MG63 (cell line): Measurements from ENCODE around the gene GPR68. TPM values are rescaled to one million over a fixed set of nuclear protein-coding genes. Genes with fewer than 3 reads are reported as not detected.
"Not testable (repeated sequence)": the region's sequence is repeated elsewhere in the genome, so short reads cannot be mapped to it uniquely, and the experiment has no call there.

ENCODE experiments used
- DNase-seq: peaks from one replicate; pipeline ENCODE4 v3.0.0-alpha.2; 2020
- H3K27me3 ChIP-seq: fragments of 250-450 bp; sonication (Bioruptor Pico); 2 replicates; pipeline ENCODE4 v1.5.1; 2020; ENCODE audit warnings: mild to moderate bottlenecking, moderate library complexity
- H3K36me3 ChIP-seq: fragments of 250-450 bp; sonication (Bioruptor Pico); 2 replicates; pipeline ENCODE4 v1.5.1; 2020; ENCODE audit warnings: mild to moderate bottlenecking, moderate library complexity
- H3K4me3 ChIP-seq: fragments of 250-450 bp; sonication (Bioruptor Pico); 2 replicates; pipeline ENCODE4 v1.5.1; 2020; ENCODE audit warnings: mild to moderate bottlenecking, moderate library complexity
- H3K9me3 ChIP-seq: fragments of 250-450 bp; sonication (Bioruptor Pico); 2 replicates; pipeline ENCODE4 v1.5.1; 2020; ENCODE audit warnings: mild to moderate bottlenecking, moderate library complexity
- total RNA-seq: library from RNA; depleted of rRNA; stranded (reverse); fragments of >200 nt; shearing (Covaris generic); gene quantifications from 2 replicates; pipeline ENCODE4 v1.2.3, GENCODE V29; 2014; ENCODE audit warnings: low replicate concordance; rRNA removed

The GPR68 gene
- total RNA-seq, 1 experiment from 2014 or later, result 3.9 TPM

DNA sequence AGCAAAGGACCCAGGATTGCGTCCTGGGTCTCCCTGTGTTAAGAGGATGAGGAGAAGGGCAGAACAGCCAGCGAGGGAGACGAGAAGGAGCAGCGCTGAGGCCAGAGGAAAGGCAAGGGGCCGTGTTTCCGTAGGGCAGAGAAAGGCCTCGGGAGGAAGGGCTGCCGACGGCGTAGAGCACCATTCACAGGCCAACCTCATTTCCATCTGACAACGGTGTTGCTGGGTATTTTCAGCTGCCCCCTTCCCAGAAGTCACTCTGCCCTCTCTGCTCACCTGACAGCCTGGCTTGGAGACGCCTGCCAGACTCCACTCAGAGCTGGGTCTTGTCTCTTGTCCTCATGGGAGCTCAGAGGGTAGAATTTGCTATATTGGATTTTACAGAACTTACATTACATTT is 51.4 kb downstream of the GPR68 start:
- H3K27me3 ChIP-seq, result no peaks in the 10 kb centered on the region
- H3K4me3 ChIP-seq, result no peak overlapping the region
- DNase-seq, result no peak
- H3K9me3 ChIP-seq, result no peaks in the 10 kb centered on the region
- H3K36me3 ChIP-seq, result no peaks in the 10 kb centered on the region; the same call in 1 of the 2 replicates

DNA sequence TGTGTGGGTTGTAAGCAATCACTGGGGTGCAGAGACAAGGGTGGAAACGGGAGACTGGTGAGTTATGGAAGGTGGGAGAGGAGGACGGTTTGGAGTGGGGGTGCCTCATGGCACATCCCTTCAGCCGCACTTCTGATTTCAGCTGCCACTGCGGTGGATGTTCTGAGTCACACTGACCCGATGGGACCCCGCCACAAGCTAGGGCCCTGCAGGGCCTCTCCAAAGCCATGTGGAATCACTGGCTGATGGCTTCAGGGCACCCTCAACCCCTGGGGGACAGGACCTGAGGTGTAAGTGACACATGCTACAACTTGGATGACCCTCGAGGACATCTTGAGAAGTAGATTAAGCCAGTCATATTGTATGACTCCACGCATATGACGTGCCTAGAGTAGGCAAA is 53.7 kb downstream of the GPR68 start:
- no peak for DNase-seq
- Histone ChIP-seq H3K9me3 (no peaks in the 10 kb centered on the region), H3K4me3 (no peak overlapping the region), H3K27me3 (no peaks in the 10 kb centered on the region), H3K36me3 (no peaks in the 10 kb centered on the region; the same call in 1 of the 2 replicates)

DNA sequence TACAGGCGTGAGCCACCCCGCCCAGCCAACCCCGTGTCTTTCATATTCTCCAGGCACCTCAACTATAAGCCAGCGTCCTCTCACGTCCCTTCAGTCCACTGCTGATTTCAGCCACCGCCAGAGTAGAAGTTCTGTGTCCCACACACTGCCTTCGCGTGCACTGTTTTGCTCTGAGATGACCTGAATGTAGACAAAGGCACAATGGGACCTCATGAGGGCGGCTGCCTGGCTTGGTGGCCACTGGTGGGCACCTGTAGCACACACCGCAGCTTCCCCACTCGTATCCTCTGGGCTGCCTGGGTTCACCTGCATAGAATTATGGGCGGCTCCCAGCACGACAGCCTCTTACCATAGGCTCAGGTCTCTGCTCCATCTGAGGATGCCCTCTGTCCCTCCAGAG is 57.2 kb downstream of the GPR68 start:
- no peaks in the 10 kb centered on the region for H3K27me3 ChIP-seq
- H3K36me3 ChIP-seq, result no peaks in the 10 kb centered on the region; the same call in none of the 2 replicates
- H3K9me3 ChIP-seq, result no peaks in the 10 kb centered on the region
- no peak overlapping the region for H3K4me3 ChIP-seq
- DNase-seq, result no peak

DNA sequence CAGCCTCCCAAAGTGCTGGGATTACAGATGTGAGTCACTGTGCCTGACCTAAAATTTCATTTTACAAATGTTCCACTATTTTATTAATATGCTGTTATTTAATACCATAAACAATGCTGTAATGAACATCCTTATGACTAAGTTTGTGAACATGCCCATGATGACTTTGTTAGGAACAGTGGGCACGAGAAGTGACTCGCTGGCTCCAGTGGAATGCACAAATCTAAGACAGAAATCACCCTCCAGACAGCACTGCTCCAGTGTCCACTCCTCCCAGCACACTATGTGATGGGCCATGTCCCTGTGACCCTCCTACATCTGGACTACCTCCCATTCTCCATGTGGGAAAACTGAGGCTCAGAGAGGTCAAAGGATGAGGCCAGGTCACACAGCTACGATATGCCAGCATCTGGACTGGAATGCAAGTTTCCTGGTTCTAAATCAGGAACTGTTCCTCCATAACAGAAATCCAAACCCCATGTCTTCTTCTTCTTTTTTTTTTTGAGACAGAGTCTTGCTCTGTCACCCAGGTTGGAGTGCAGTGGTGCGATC is 57.9 kb downstream of the GPR68 start:
- Histone ChIP-seq H3K36me3 (no peaks in the 10 kb centered on the region; the same call in 1 of the 2 replicates), H3K27me3 (no peaks in the 10 kb centered on the region), H3K9me3 (no peaks in the 10 kb centered on the region), H3K4me3 (no peak overlapping the region)
- DNase-seq, result peak; percentile 35

DNA sequence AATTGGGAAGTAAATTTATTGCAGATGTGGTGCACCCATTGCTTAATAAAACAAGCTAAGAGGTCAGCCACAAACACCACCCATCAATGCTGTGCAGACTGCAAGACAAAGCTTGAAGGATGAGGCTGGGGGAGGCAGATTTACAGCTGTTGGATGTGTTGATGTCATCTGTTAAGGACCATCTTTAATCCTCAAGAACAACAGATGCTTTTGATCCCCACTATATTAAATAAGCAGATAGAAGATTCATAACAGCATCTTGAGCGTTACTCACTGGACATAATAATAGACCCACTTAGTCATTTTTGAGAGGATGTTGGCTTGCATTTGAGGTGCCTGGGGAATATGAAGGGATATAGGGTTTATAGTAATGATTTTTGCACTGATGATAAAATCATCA is 58.8 kb downstream of the GPR68 start:
- DNase-seq, result peak; percentile 19
- Histone ChIP-seq H3K36me3 (no peaks in the 10 kb centered on the region; the same call in 1 of the 2 replicates), H3K27me3 (no peaks in the 10 kb centered on the region), H3K9me3 (no peaks in the 10 kb centered on the region), H3K4me3 (no peak overlapping the region)

DNA sequence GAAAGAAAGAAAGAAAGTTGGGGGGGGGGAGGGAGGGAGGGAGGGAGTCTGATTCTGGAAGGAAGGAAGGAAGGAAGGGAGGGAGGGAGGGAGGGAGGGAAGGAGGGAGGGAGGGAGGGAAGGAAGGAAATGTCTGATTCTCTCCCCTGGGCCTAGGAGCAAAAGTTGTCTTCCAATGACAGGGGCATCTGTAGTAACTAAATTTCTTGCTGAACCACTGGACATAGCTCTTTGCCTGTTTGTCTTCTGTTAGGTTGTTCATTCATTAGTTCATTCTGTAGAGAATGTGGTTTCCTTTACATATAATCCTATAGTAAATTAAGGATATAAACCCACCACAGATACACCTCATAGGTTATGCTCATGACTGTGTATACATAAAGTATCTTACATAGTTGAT is 59.9 kb downstream of the GPR68 start:
- Histone ChIP-seq H3K27me3 (no peaks in the 10 kb centered on the region), H3K9me3 (no peaks in the 10 kb centered on the region), H3K4me3 (no peak overlapping the region), H3K36me3 (no peaks in the 10 kb centered on the region; the same call in 1 of the 2 replicates)
- DNase-seq, result no peak

DNA sequence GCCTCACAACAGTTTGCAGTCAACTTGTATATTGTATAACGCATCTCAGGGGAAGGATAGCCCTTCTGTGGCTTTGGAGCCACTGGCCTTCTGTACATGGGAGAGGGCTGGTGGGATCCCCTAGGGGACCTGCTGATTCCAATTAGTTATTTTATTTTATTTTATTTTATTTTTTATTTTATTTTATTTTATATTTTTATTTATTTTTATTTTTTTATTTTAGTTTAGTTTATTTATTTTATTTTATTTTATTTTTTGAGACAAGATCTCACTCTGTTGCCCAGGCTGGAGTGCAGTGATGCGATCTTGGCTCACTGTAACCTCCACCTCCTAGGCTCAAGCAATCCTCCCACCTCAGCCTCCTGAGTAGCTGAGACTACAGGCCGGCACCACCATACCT is 61.8 kb downstream of the GPR68 start:
- not testable (repeated sequence) for H3K27me3 ChIP-seq, DNase-seq, H3K36me3 ChIP-seq, H3K4me3 ChIP-seq, H3K9me3 ChIP-seq

Other genes starting within 250 kb of the GPR68 start
- 1.5 and 2.9 TPM in 2 replicates for gene RPS6KA5, start 184.1 kb downstream of the GPR68 start, total RNA-seq
- gene DGLUCY, start 130.6 kb downstream of the GPR68 start, total RNA-seq, result 11.0 and 18.3 TPM in 2 replicates
- 1.2 and 5.8 TPM in 2 replicates for gene CCDC88C, start 173.1 kb upstream of the GPR68 start, total RNA-seq